ENCODE data around the gene TYW1.
"Not testable (repeated sequence)": the region's sequence is repeated elsewhere in the genome, so short reads cannot be mapped to it uniquely, and the experiment has no call there.

DNA sequence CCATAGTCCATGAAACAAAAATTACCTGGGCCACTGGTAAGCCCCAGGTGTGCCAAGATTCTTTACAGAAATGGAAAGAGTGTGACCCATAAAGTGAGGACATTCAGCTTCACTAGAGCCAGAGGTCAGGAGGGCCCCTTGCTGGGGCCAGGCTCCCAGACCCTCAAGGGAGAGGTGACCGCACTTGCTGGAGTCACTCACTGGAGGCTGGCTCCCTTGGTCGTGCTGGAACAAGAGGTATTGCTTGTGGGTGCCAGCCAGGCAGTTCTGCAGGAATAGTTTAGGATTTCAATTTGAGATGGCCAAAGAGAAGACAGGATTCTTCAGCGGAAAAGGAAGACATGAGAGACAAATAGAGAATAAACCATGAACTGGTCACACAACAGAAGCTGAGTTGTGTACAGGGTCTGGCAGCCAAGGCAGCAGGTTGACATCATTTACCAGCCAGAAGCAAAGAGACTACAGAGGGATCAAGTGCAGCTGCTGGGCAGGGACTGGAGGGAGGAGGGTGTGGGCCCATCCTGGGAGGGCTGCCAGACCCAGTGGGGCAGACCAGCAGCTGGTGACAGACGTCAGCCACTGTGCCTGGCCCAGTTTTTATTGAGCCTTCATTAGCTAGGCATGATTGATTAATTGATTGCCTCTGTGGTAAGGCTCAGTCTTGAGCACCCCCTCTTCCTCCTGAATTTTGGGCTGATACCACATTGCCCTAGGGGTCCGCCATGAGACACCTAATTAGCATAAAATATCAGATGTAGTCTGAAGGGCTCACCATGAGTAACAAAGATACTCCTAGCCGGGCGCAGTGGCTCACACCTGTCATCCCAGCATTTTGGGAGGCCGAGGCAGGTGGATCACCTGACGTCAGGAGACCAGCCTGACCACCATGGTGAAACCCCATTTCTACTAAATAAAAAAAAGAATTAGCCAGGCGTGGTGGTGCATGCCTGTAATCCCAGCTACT is 40.1 kb downstream of the TYW1 start:
- TF ChIP-seq, protein P1, sequence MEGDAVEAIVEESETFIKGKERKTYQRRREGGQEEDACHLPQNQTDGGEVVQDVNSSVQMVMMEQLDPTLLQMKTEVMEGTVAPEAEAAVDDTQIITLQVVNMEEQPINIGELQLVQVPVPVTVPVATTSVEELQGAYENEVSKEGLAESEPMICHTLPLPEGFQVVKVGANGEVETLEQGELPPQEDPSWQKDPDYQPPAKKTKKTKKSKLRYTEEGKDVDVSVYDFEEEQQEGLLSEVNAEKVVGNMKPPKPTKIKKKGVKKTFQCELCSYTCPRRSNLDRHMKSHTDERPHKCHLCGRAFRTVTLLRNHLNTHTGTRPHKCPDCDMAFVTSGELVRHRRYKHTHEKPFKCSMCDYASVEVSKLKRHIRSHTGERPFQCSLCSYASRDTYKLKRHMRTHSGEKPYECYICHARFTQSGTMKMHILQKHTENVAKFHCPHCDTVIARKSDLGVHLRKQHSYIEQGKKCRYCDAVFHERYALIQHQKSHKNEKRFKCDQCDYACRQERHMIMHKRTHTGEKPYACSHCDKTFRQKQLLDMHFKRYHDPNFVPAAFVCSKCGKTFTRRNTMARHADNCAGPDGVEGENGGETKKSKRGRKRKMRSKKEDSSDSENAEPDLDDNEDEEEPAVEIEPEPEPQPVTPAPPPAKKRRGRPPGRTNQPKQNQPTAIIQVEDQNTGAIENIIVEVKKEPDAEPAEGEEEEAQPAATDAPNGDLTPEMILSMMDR (IDR thresholded peaks at IDR 0.05), result not testable (repeated sequence)
- not testable (repeated sequence) for TF ChIP-seq EZH2 (IDR thresholded peaks at IDR 0.05)

Measured in neural progenitor cell (in vitro differentiated cells).